Measurements from ENCODE around the gene CCDC134. TPM values are rescaled to one million over a fixed set of nuclear protein-coding genes. Genes with fewer than 3 reads are reported as not detected.

CCDC134 gene
- total and polyA plus RNA-seq, 2 donors (not counting 3 experiments of a cell fraction or from before 2014, with no cell fraction given) = 4.5 to 8.4 TPM

GRCh38 chr22:41836551-41836950, 36.1 kb downstream of the CCDC134 start:
- Histone ChIP-seq H3K9me3 (replicated peaks; ENCODE audit: control insufficient read depth, insufficient read depth, low read length) (no peaks in the 10 kb centered on the region), H3K4me3 (replicated peaks in 1 of 3; ENCODE audit: insufficient read depth in 1 of 3, low read depth in 1 of 3, low read length in 3 of 3) (no peak overlapping the region), H3K36me3 (ENCODE audit: control insufficient read depth in 2 of 2, extremely low read depth in 1 of 2, insufficient read depth in 2 of 2, low read length in 2 of 2) (peaks cover 3 to 14% of the 10 kb centered on the region in 2 experiments), H2AFZ (ENCODE audit: low read depth, low read length) (no peak overlapping the region), H3K4me1 (ENCODE audit: control insufficient read depth, extremely low read depth, insufficient read depth, low read length) (peaks cover 16% of the 10 kb centered on the region), H3K9me1 (replicated peaks; ENCODE audit: control insufficient read depth, extremely low read depth, insufficient read depth, low read length) (no peaks in the 10 kb centered on the region), H3K27me3 (ENCODE audit: control insufficient read depth in 2 of 2, insufficient read depth in 2 of 2, low read length in 2 of 2) (no peaks in the 10 kb centered on the region), H3K27ac (ENCODE audit: insufficient read depth, low read depth, low read length) (no peak overlapping the region), H3K79me2 (ENCODE audit: control insufficient read depth, insufficient read depth, low read length) (peaks cover 74% of the 10 kb centered on the region), H4K20me1 (replicated peaks; ENCODE audit: control insufficient read depth, extremely low read depth, insufficient read depth, low read length) (no peaks in the 10 kb centered on the region), H3K4me2 (ENCODE audit: insufficient read depth, low read length) (no peak overlapping the region), H3K9ac (replicated peaks; ENCODE audit: extremely low read depth, insufficient read depth, low read length) (no peak overlapping the region)
- BruUV-seq (replicated peaks) = no TSS peak
- ChIA-PET POLR2A (no interaction called here), CTCF (interaction anchor here (1.4 kb wide), 1 partner anchor 20 kb away, joined by 4 read pairs; no protein-coding TSS in a partner anchor)
- no peak for FAIRE-seq
- intact Hi-C loops (cut with micrococcal nuclease) = no loop called here
- dilution Hi-C loops (cut with MboI; ENCODE audit: extremely low pct_ligation_motif_present, low sequenced_read_pairs) = no loop called here
- DNase-seq (ENCODE audit: low read depth, low spot score) = no peak
- no peak for TF ChIP-seq MYC (IDR thresholded peaks at IDR 0.05; ENCODE audit: low read depth, low read length)
- TF ChIP-seq GATA2 (IDR thresholded peaks at IDR 0.05; ENCODE audit: insufficient read depth, insufficient read length, low read depth, low read length) = no peak
- TF ChIP-seq EZH2 (IDR thresholded peaks at IDR 0.05; ENCODE audit: borderline replicate concordance, low read depth, low read length, severe bottlenecking) = no peak

GRCh38 chr22:41838842-41839618, 38.6 kb downstream of the CCDC134 start:
- Histone ChIP-seq H3K4me2 (ENCODE audit: insufficient read depth, low read length) (no peak overlapping the region), H3K36me3 (ENCODE audit: control insufficient read depth in 2 of 2, extremely low read depth in 1 of 2, insufficient read depth in 2 of 2, low read length in 2 of 2) (peaks cover 3 to 14% of the 10 kb centered on the region in 2 experiments), H3K79me2 (ENCODE audit: control insufficient read depth, insufficient read depth, low read length) (peaks cover 89% of the 10 kb centered on the region), H3K4me3 (replicated peaks in 1 of 3; ENCODE audit: insufficient read depth in 1 of 3, low read depth in 1 of 3, low read length in 3 of 3) (no peak overlapping the region), H3K27ac (ENCODE audit: insufficient read depth, low read depth, low read length) (no peak overlapping the region), H2AFZ (ENCODE audit: low read depth, low read length) (no peak overlapping the region), H3K4me1 (ENCODE audit: control insufficient read depth, extremely low read depth, insufficient read depth, low read length) (peaks cover 8% of the 10 kb centered on the region), H3K27me3 (ENCODE audit: control insufficient read depth in 2 of 2, insufficient read depth in 2 of 2, low read length in 2 of 2) (no peaks in the 10 kb centered on the region), H3K9ac (replicated peaks; ENCODE audit: extremely low read depth, insufficient read depth, low read length) (no peak overlapping the region), H3K9me3 (replicated peaks; ENCODE audit: control insufficient read depth, insufficient read depth, low read length) (no peaks in the 10 kb centered on the region), H4K20me1 (replicated peaks; ENCODE audit: control insufficient read depth, extremely low read depth, insufficient read depth, low read length) (peaks cover under 1% of the 10 kb centered on the region), H3K9me1 (replicated peaks; ENCODE audit: control insufficient read depth, extremely low read depth, insufficient read depth, low read length) (no peaks in the 10 kb centered on the region)
- dilution Hi-C loops (cut with MboI; ENCODE audit: extremely low pct_ligation_motif_present, low sequenced_read_pairs) (no loop called here), intact Hi-C loops (cut with micrococcal nuclease) (no loop called here)
- TF ChIP-seq, protein P1, sequence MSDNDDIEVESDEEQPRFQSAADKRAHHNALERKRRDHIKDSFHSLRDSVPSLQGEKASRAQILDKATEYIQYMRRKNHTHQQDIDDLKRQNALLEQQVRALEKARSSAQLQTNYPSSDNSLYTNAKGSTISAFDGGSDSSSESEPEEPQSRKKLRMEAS (IDR thresholded peaks at IDR 0.05; ENCODE audit: insufficient read depth, insufficient read length) = no peak
- TF ChIP-seq JUN (IDR thresholded peaks at IDR 0.05; ENCODE audit: borderline replicate concordance, insufficient read depth, insufficient read length, low read depth) (no peak), MYC (IDR thresholded peaks at IDR 0.05; ENCODE audit: low read depth, low read length) (no peak), POLR2AphosphoS5 (IDR thresholded peaks at IDR 0.05; ENCODE audit: insufficient read depth, low read depth, low read length) (no peak), EZH2 (IDR thresholded peaks at IDR 0.05; ENCODE audit: borderline replicate concordance, low read depth, low read length, severe bottlenecking) (no peak), POLR2A (IDR thresholded peaks at IDR 0.05; ENCODE audit: low read depth, low read length) (no peak), CTCF (IDR thresholded peaks at IDR 0.05; ENCODE audit: extremely low read depth in 1 of 2, insufficient read depth in 1 of 2, low read depth in 1 of 2, low read length in 2 of 2) (no peak), FOS (IDR thresholded peaks at IDR 0.05; ENCODE audit: borderline replicate concordance, insufficient read depth, low read length) (no peak), GATA2 (IDR thresholded peaks at IDR 0.05; ENCODE audit: insufficient read depth, insufficient read length, low read depth, low read length) (no peak)
- FAIRE-seq (no peak), DNase-seq (ENCODE audit: low read depth, low spot score) (no peak)
- CTCF ChIA-PET = interaction anchor here (0.7 to 1.2 kb wide), 7 partner anchors 14 to 118 kb away, joined by 3 to 5 read pairs (median 3); no protein-coding TSS in a partner anchor
- POLR2A ChIA-PET = no interaction called here
- no TSS peak for BruUV-seq (replicated peaks)
